ENCODE measurements around the gene CTDSP1. TPM values are rescaled to one million over a fixed set of nuclear protein-coding genes. Genes with fewer than 3 reads are reported as not detected.

CTDSP1 gene
- total RNA-seq, 4 donors from 2014 or later: 77.6 to 147 (median 93.7) TPM

GRCh38 chr2:218391202-218391601 is 8.5 kb upstream of the CTDSP1 start:
- TF ChIP-seq CTCF (IDR thresholded peaks at IDR 0.05): no peak
- no peak for DNase-seq (ENCODE audit: low spot score)
- no peak for ATAC-seq (ENCODE audit: low FRiP score)

- ATAC-seq (ENCODE audit: low FRiP score): no peak
These were observed 7.2 kb upstream of the CTDSP1 start for GRCh38 chr2:218392459-218392858.

GRCh38 chr2:218392891-218393462 is 6.7 kb upstream of the CTDSP1 start:
- DNase-seq (ENCODE audit: low spot score): no peak
- TF ChIP-seq CTCF (IDR thresholded peaks at IDR 0.05): no peak
- no peak for ATAC-seq (ENCODE audit: low FRiP score)

More at GRCh38 chr2:218392459-218392858, 7.2 kb upstream of the CTDSP1 start:
- no peak for TF ChIP-seq CTCF (IDR thresholded peaks at IDR 0.05)
- DNase-seq (ENCODE audit: low spot score): no peak

- TF ChIP-seq CTCF (IDR thresholded peaks at IDR 0.05): no peak
- no peak for ATAC-seq (ENCODE audit: low FRiP score)
- DNase-seq (ENCODE audit: low spot score): no peak
These were observed 5.8 kb upstream of the CTDSP1 start for GRCh38 chr2:218393750-218394290.

- DNase-seq (ENCODE audit: low spot score) (no peak), ATAC-seq (ENCODE audit: low FRiP score) (no peak)
- no peak for TF ChIP-seq CTCF (IDR thresholded peaks at IDR 0.05)
These were observed 5.2 kb upstream of the CTDSP1 start for GRCh38 chr2:218394298-218395089.

- ATAC-seq (ENCODE audit: low FRiP score) (no peak), DNase-seq (ENCODE audit: low spot score) (no peak)
- no peak for TF ChIP-seq CTCF (IDR thresholded peaks at IDR 0.05)
These were observed 4.6 kb upstream of the CTDSP1 start for GRCh38 chr2:218395090-218395444.

GRCh38 chr2:218395456-218395825 is 4.2 kb upstream of the CTDSP1 start:
- TF ChIP-seq CTCF (IDR thresholded peaks at IDR 0.05): no peak
- DNase-seq (ENCODE audit: low spot score) (no peak), ATAC-seq (ENCODE audit: low FRiP score) (no peak)
